Trophoblast cell (in vitro differentiated cells and primary cell): ENCODE measurements around the gene FOXP2.

Experiments used
- DNase-seq, 2 donors: peaks; one replicate each; pipeline ENCODE4 v3.0.0-alpha.2; 2016
- H2AFZ ChIP-seq: 2 replicates; pipeline ENCODE4 v1.6.1; 2013; ENCODE audit warnings: low read length, moderate library complexity, mild to moderate bottlenecking; ENCODE audit not compliant: insufficient read depth, poor library complexity
- H2AK5ac ChIP-seq: 2 replicates; pipeline ENCODE4 v1.6.1; 2013; ENCODE audit warnings: mild to moderate bottlenecking, low read length
- H2BK120ac ChIP-seq: 2 replicates; pipeline ENCODE4 v1.6.1; 2013; ENCODE audit warnings: low read length, mild to moderate bottlenecking, moderate library complexity; ENCODE audit not compliant: insufficient read depth, poor library complexity
- H2BK12ac ChIP-seq: 2 replicates; pipeline ENCODE4 v1.6.1; 2013; ENCODE audit warnings: mild to moderate bottlenecking, low read length, moderate library complexity
- H2BK5ac ChIP-seq: 2 replicates; pipeline ENCODE4 v1.6.1; 2013; ENCODE audit warnings: low read length, low read depth, moderate library complexity, mild to moderate bottlenecking; ENCODE audit not compliant: poor library complexity
- H3K14ac ChIP-seq: 2 replicates; pipeline ENCODE4 v1.6.1; 2013; ENCODE audit warnings: mild to moderate bottlenecking, low read length
- H3K18ac ChIP-seq: 2 replicates; pipeline ENCODE4 v1.6.1; 2013; ENCODE audit warnings: mild to moderate bottlenecking, low read length
- H3K23ac ChIP-seq: 2 replicates; pipeline ENCODE4 v1.6.1; 2013; ENCODE audit warnings: low read length
- H3K27ac ChIP-seq: 2 replicates; pipeline ENCODE4 v1.5.1; 2013; ENCODE audit warnings: low read depth, mild to moderate bottlenecking, inconsistent platforms, low read length, moderate library complexity
- H3K27me3 ChIP-seq: 2 replicates; pipeline ENCODE4 v1.6.1; 2013; ENCODE audit warnings: inconsistent platforms, mild to moderate bottlenecking, low read length, moderate library complexity; ENCODE audit not compliant: insufficient read depth
- H3K36me3 ChIP-seq, 2 experiments: 1 replicate in 1 of 2; 2 replicates in 1 of 2; pipeline ENCODE4 v1.6.1; 2013; ENCODE audit warnings: low read length in 2 of 2, mild to moderate bottlenecking in 2 of 2, moderate library complexity in 1 of 2; ENCODE audit not compliant: insufficient read depth in 2 of 2, control insufficient read depth in 1 of 2
- H3K4ac ChIP-seq: 2 replicates; pipeline ENCODE4 v1.6.1; 2013; ENCODE audit warnings: low read depth, mild to moderate bottlenecking, low read length, moderate library complexity
- H3K4me1 ChIP-seq, 2 experiments: 1 replicate in 1 of 2; 2 replicates in 1 of 2; pipeline ENCODE4 v1.6.1; 2013; ENCODE audit warnings: low read length in 2 of 2, mild to moderate bottlenecking in 2 of 2, moderate library complexity in 1 of 2; ENCODE audit not compliant: insufficient read depth in 2 of 2, control insufficient read depth in 1 of 2
- H3K4me2 ChIP-seq: 2 replicates; pipeline ENCODE4 v1.6.1; 2013; ENCODE audit warnings: inconsistent platforms, mild to moderate bottlenecking, low read length, moderate library complexity
- H3K4me3 ChIP-seq: 2 replicates; pipeline ENCODE4 v1.5.1; 2013; ENCODE audit warnings: mild to moderate bottlenecking, low read depth, low read length, inconsistent platforms
- H3K79me1 ChIP-seq: one replicate; pipeline ENCODE4 v1.6.1; 2013; ENCODE audit warnings: low read length
- H3K79me2 ChIP-seq: 2 replicates; pipeline ENCODE4 v1.6.1; 2013; ENCODE audit warnings: low read length, mild to moderate bottlenecking; ENCODE audit not compliant: control insufficient read depth, insufficient read depth, poor library complexity
- H3K9ac ChIP-seq: 2 replicates; pipeline ENCODE4 v1.6.1; 2013; ENCODE audit warnings: mild to moderate bottlenecking, low read length
- H3K9me3 ChIP-seq: 2 replicates; pipeline ENCODE4 v1.6.1; 2013; ENCODE audit warnings: low read depth, mild to moderate bottlenecking, control low read depth, inconsistent platforms, low read length; ENCODE audit not compliant: insufficient read depth
- H4K12ac ChIP-seq: 2 replicates; pipeline ENCODE4 v1.6.1; 2013; ENCODE audit warnings: low read depth, mild to moderate bottlenecking, low read length, moderate library complexity
- H4K8ac ChIP-seq: 2 replicates; pipeline ENCODE4 v1.6.1; 2013; ENCODE audit warnings: low read depth, mild to moderate bottlenecking, low read length, moderate library complexity
- H4K91ac ChIP-seq: one replicate; pipeline ENCODE4 v1.6.1; 2013; ENCODE audit warnings: low read depth, mild to moderate bottlenecking, low read length, moderate library complexity
- WGBS: extraction: QIAGEN DNeasy Blood & Tissue Kit; methylation state at CpG from one replicate; pipeline ENCODE4 v1.1.7; 2013; ENCODE audit warnings: missing lambda C conversion rate; ENCODE audit not compliant: insufficient read length, insufficient coverage; ENCODE audit errors: extremely low coverage; 5-methylcytosine and 5-hydroxymethylcytosine counted together

Gene FOXP2

DNA sequence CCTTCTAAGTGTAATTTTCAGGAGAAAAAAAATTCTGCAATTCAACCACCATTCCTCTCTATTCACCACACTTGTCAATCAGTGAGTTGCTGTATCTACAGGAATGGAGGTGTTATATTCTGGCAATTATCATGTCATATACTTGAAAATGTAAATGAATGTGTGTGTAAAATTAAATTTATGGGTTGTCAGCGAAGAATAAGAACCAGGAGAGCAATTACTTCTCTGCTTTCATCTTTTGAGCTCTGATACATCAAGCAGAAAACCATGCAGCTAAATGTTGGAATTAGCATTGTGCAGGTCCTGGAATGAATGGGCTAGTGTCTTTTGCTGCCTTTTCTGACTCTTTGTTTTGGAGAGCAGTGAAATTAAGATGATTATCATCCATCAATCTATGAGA lies 207.6 kb downstream of the FOXP2 start:
- Histone ChIP-seq H3K4me1 (no peaks in the 10 kb centered on the region), H3K14ac (no peak overlapping the region), H4K8ac (no peak overlapping the region), H3K27ac (no peak overlapping the region), H3K36me3 (no peaks in the 10 kb centered on the region), H3K18ac (no peak overlapping the region), H3K9me3 (no peaks in the 10 kb centered on the region), H2AFZ (no peak overlapping the region), H4K12ac (no peak overlapping the region), H3K4ac (no peak overlapping the region), H4K91ac (no peak overlapping the region), H3K79me2 (no peaks in the 10 kb centered on the region), H3K4me3 (no peak overlapping the region), H2BK12ac (no peak overlapping the region), H3K9ac (no peak overlapping the region), H3K23ac (no peak overlapping the region), H2AK5ac (no peak overlapping the region), H2BK5ac (no peak overlapping the region), H2BK120ac (no peak overlapping the region), H3K79me1 (no peaks in the 10 kb centered on the region), H3K4me2 (no peak overlapping the region), H3K27me3 (no peaks in the 10 kb centered on the region)
- no CpG with 5 or more reads among the region's 1 CpG for WGBS
- no peak for DNase-seq

GRCh38 chr7:114623146-114623545 lies 208.5 kb downstream of the FOXP2 start:
- Histone ChIP-seq H4K8ac (no peak overlapping the region), H3K18ac (no peak overlapping the region), H2BK5ac (no peak overlapping the region), H3K4me1 (no peaks in the 10 kb centered on the region), H3K27ac (no peak overlapping the region), H3K79me2 (no peaks in the 10 kb centered on the region), H2BK120ac (no peak overlapping the region), H3K9ac (no peak overlapping the region), H3K79me1 (no peaks in the 10 kb centered on the region), H3K23ac (no peak overlapping the region), H3K4ac (no peak overlapping the region), H4K91ac (no peak overlapping the region), H2AFZ (no peak overlapping the region), H4K12ac (no peak overlapping the region), H2BK12ac (no peak overlapping the region), H3K4me2 (no peak overlapping the region), H3K27me3 (no peaks in the 10 kb centered on the region), H2AK5ac (no peak overlapping the region), H3K14ac (no peak overlapping the region), H3K4me3 (no peak overlapping the region), H3K9me3 (no peaks in the 10 kb centered on the region), H3K36me3 (no peaks in the 10 kb centered on the region)
- DNase-seq, result no peak
- WGBS, result no CpG with 5 or more reads among the region's 2 CpGs

DNA sequence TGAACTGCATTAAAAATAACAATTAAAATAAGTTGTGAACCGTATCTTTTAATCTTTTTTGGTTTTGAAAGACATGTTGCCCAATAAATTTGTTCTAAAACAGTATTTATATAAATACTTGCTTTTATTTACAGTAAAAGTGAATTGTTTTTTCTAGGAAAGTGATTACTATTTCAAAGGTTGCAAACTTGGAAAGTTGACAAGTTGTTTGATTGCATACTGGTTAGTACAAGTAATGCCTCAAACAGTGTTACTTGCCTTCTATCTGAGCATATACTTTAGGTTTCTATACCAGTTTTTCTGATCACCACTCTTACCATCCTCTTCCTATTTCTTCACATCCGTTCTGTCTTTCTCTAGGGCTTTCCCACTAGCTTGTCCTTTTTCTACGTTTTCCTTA lies 212.6 kb downstream of the FOXP2 start:
- Histone ChIP-seq H3K9me3 (peaks cover 2% of the 10 kb centered on the region), H3K27ac (no peak overlapping the region), H3K4me3 (no peak overlapping the region), H2BK5ac (no peak overlapping the region), H2BK12ac (no peak overlapping the region), H3K18ac (no peak overlapping the region), H3K23ac (no peak overlapping the region), H3K79me1 (no peaks in the 10 kb centered on the region), H2AFZ (no peak overlapping the region), H2AK5ac (no peak overlapping the region), H3K36me3 (no peaks in the 10 kb centered on the region), H3K79me2 (no peaks in the 10 kb centered on the region), H4K8ac (no peak overlapping the region), H4K91ac (no peak overlapping the region), H2BK120ac (no peak overlapping the region), H3K4me1 (no peaks in the 10 kb centered on the region), H3K4me2 (no peak overlapping the region), H4K12ac (no peak overlapping the region), H3K9ac (no peak overlapping the region), H3K14ac (no peak overlapping the region), H3K27me3 (no peaks in the 10 kb centered on the region), H3K4ac (no peak overlapping the region)
- WGBS, result 100% methylated on average over 1 of the region's 3 CpGs
- DNase-seq, result no peak

- H3K9me3 ChIP-seq, result peaks cover 2% of the 10 kb centered on the region
- no peak overlapping the region for H4K12ac ChIP-seq
- H3K9ac ChIP-seq, result no peak overlapping the region
- no peaks in the 10 kb centered on the region for H3K36me3 ChIP-seq
- no peak overlapping the region for H3K4me2 ChIP-seq
- H2BK5ac ChIP-seq, result no peak overlapping the region
- no peak overlapping the region for H3K23ac ChIP-seq
- no peak overlapping the region for H2AK5ac ChIP-seq
- H3K18ac ChIP-seq, result no peak overlapping the region
- no peak overlapping the region for H4K91ac ChIP-seq
- H2BK12ac ChIP-seq, result no peak overlapping the region
- no CpG with 5 or more reads among the region's 2 CpGs for WGBS
- no peaks in the 10 kb centered on the region for H3K79me1 ChIP-seq
- no peaks in the 10 kb centered on the region for H3K4me1 ChIP-seq
- DNase-seq, result no peak
- no peak overlapping the region for H2AFZ ChIP-seq
- H3K4ac ChIP-seq, result no peak overlapping the region
- no peak overlapping the region for H3K4me3 ChIP-seq
- H3K27me3 ChIP-seq, result no peaks in the 10 kb centered on the region
- no peak overlapping the region for H4K8ac ChIP-seq
- no peaks in the 10 kb centered on the region for H3K79me2 ChIP-seq
- H3K27ac ChIP-seq, result no peak overlapping the region
- H3K14ac ChIP-seq, result no peak overlapping the region
- H2BK120ac ChIP-seq, result no peak overlapping the region
These were observed 213.7 kb downstream of the FOXP2 start for GRCh38 chr7:114628362-114628761.
